ENCODE measurements around the gene HOXD4.

The HOXD4 gene

GRCh38 chr2:176142281-176142680 lies 9.1 kb upstream of the HOXD4 start:
- no peak for FAIRE-seq

GRCh38 chr2:176145085-176145969 lies 6.0 kb upstream of the HOXD4 start:
- FAIRE-seq = no peak

- no peak for FAIRE-seq
These were observed 5.2 kb upstream of the HOXD4 start for GRCh38 chr2:176146101-176146500.

- FAIRE-seq = no peak
These were observed 4.7 kb upstream of the HOXD4 start for GRCh38 chr2:176146645-176147044.

GRCh38 chr2:176147210-176147799 lies 4.0 kb upstream of the HOXD4 start:
- FAIRE-seq = no peak

- no peak for FAIRE-seq
These were observed 3.4 kb upstream of the HOXD4 start for GRCh38 chr2:176147800-176148496.

GRCh38 chr2:176148751-176149421 lies 2.5 kb upstream of the HOXD4 start:
- no peak for FAIRE-seq

GRCh38 chr2:176149481-176149938 lies 1.8 kb upstream of the HOXD4 start:
- no peak for FAIRE-seq

GRCh38 chr2:176149939-176150583 lies 1.3 kb upstream of the HOXD4 start:
- FAIRE-seq = no peak

- no peak for FAIRE-seq
These were observed 537 bp upstream of the HOXD4 start for GRCh38 chr2:176150584-176151441.

- no peak for FAIRE-seq
These were observed 1.2 kb downstream of the HOXD4 start for GRCh38 chr2:176152350-176153181.

GRCh38 chr2:176154576-176155252 lies 3.4 kb downstream of the HOXD4 start:
- no peak for FAIRE-seq

GRCh38 chr2:176155356-176156044 lies 4.2 kb downstream of the HOXD4 start:
- FAIRE-seq = no peak

- FAIRE-seq = no peak
These were observed 5.0 kb downstream of the HOXD4 start for GRCh38 chr2:176156301-176156806.

- FAIRE-seq = no peak
These were observed 5.6 kb downstream of the HOXD4 start, which contains the start of gene HOXD3 for GRCh38 chr2:176156807-176157498. HOXD3 (plus strand) TSS chr2:176157307; CDS start chr2:176169115, 11,808 bp downstream.

- no peak for FAIRE-seq
These were observed 6.3 kb downstream of the HOXD4 start for GRCh38 chr2:176157499-176158185.

GRCh38 chr2:176158186-176158591 lies 6.8 kb downstream of the HOXD4 start:
- no peak for FAIRE-seq
